ENCODE data around the gene MAP3K8.

Gene MAP3K8

GRCh38 chr10:30459283-30459682 lies 25.3 kb downstream of the MAP3K8 start:
- H3K4me3 ChIP-seq (ENCODE audit: low read depth, low read length) = no peak overlapping the region
- no peak for TF ChIP-seq CTCF (IDR thresholded peaks at IDR 0.05; ENCODE audit: borderline replicate concordance, insufficient read depth, low read depth, low read length)

- no peak overlapping the region for H3K4me3 ChIP-seq (ENCODE audit: low read depth, low read length)
- no peak for TF ChIP-seq CTCF (IDR thresholded peaks at IDR 0.05; ENCODE audit: borderline replicate concordance, insufficient read depth, low read depth, low read length)
These were observed 26.1 kb downstream of the MAP3K8 start for GRCh38 chr10:30460121-30460520.

GRCh38 chr10:30462513-30462912 lies 28.5 kb downstream of the MAP3K8 start:
- no peak for TF ChIP-seq CTCF (IDR thresholded peaks at IDR 0.05; ENCODE audit: borderline replicate concordance, insufficient read depth, low read depth, low read length)
- H3K4me3 ChIP-seq (ENCODE audit: low read depth, low read length) = no peak overlapping the region

GRCh38 chr10:30463944-30464451 lies 30.0 kb downstream of the MAP3K8 start:
- H3K4me3 ChIP-seq (ENCODE audit: low read depth, low read length) = no peak overlapping the region
- TF ChIP-seq CTCF (IDR thresholded peaks at IDR 0.05; ENCODE audit: borderline replicate concordance, insufficient read depth, low read depth, low read length) = no peak

- TF ChIP-seq CTCF (IDR thresholded peaks at IDR 0.05; ENCODE audit: borderline replicate concordance, insufficient read depth, low read depth, low read length) = no peak
- H3K4me3 ChIP-seq (ENCODE audit: low read depth, low read length) = no peak overlapping the region
These were observed 30.7 kb downstream of the MAP3K8 start for GRCh38 chr10:30464675-30465074.

GRCh38 chr10:30466445-30466844 lies 32.5 kb downstream of the MAP3K8 start:
- H3K4me3 ChIP-seq (ENCODE audit: low read depth, low read length) = no peak overlapping the region
- TF ChIP-seq CTCF (IDR thresholded peaks at IDR 0.05; ENCODE audit: borderline replicate concordance, insufficient read depth, low read depth, low read length) = no peak

- H3K4me3 ChIP-seq (ENCODE audit: low read depth, low read length) = no peak overlapping the region
- TF ChIP-seq CTCF (IDR thresholded peaks at IDR 0.05; ENCODE audit: borderline replicate concordance, insufficient read depth, low read depth, low read length) = no peak
These were observed 33.8 kb downstream of the MAP3K8 start for GRCh38 chr10:30467651-30468338.

Data from GM12875 (cell line).